K562 (cell line): ENCODE results near the gene AK2. TPM values are rescaled to one million over a fixed set of nuclear protein-coding genes. Genes with fewer than 3 reads are reported as not detected.

Source experiments
- ATAC-seq: fragments of 200-7000 bp; cut with Tn5 transposase; 3 replicates; pipeline ENCODE4 v1.9.1; 2020; ENCODE audit warnings: moderate library complexity
- BruUV-seq: library from RNA; stranded (reverse); fragments of 400-500 nt; replicated peaks from 2 replicates; lab custom pipeline; 2021; lab: Mats Ljungman, UMichigan
- CTCF ChIA-PET: fragments of 300-600 bp; formaldehyde crosslinking; extraction: SDS; loops from one replicate; lab custom pipeline; 2021; ENCODE audit warnings: low intra/inter-chr PET ratio; lab: Yijun Ruan, JAX
- POLR2A ChIA-PET: fragments of 300-600, 350-650 bp; sonication (Branson Sonifier 250); formaldehyde crosslinking; extraction: SDS; loops from one replicate; lab custom pipeline; 2021; ENCODE audit warnings: antibody characterized with exemption, inconsistent platforms; lab: Yijun Ruan, JAX
- DNase-seq, 4 experiments: peaks; one replicate each; pipeline versions ENCODE4 v3.0.0 to v3.0.0-alpha.2; 2011 to 2018; ENCODE audit warnings: low spot score in 3 of 4, mixed read lengths in 3 of 4; ENCODE audit errors: extremely low read depth in 1 of 4
- FAIRE-seq: peaks from 2 replicates; lab custom pipeline; 2011; peaks lifted over from hg19 to GRCh38; lab: Jason Lieb, UNC
- H2AFZ ChIP-seq: 2 replicates; pipeline ENCODE4 v1.6.0; 2011; ENCODE audit warnings: low read depth, low read length, control low read depth, inconsistent platforms
- H3K27ac ChIP-seq: fragments of 200-600 bp; 3 replicates; pipeline ENCODE4 v1.8.0; 2011; ENCODE audit warnings: low read depth, mild to moderate bottlenecking, control low read depth, inconsistent platforms, low read length, moderate library complexity, mixed read lengths; ENCODE audit errors: extremely low read depth
- H3K27me3 ChIP-seq, 2 experiments: fragments of 300-600 bp in 1 of 2; 2 replicates in 1 of 2; 3 replicates in 1 of 2; pipeline versions ENCODE4 v1.6.0 to v1.8.0; 2011; ENCODE audit warnings: inconsistent platforms in 2 of 2, low read length in 2 of 2, mild to moderate bottlenecking in 1 of 2, mixed read lengths in 1 of 2, moderate library complexity in 1 of 2; ENCODE audit not compliant: control insufficient read depth in 2 of 2, insufficient read depth in 2 of 2
- H3K36me3 ChIP-seq: fragments of 300-600 bp; 3 replicates; pipeline ENCODE4 v1.8.0; 2011; ENCODE audit warnings: mild to moderate bottlenecking, low read length, inconsistent platforms; ENCODE audit not compliant: control insufficient read depth, insufficient read depth
- H3K4me1 ChIP-seq, 2 experiments: fragments of 200-600 bp in 1 of 2; replicated peaks in 1 of 2; 2 replicates in 1 of 2; 3 replicates in 1 of 2; pipeline versions ENCODE4 v1.5.1 to v1.8.0; 2011; ENCODE audit warnings: inconsistent platforms in 2 of 2, low read length in 2 of 2, mild to moderate bottlenecking in 1 of 2, mixed read lengths in 1 of 2, moderate library complexity in 1 of 2; ENCODE audit not compliant: control insufficient read depth in 2 of 2, insufficient read depth in 2 of 2
- H3K4me2 ChIP-seq: 2 replicates; pipeline ENCODE4 v1.6.1; 2011; ENCODE audit warnings: low read length, control low read depth, inconsistent platforms, mixed read lengths; ENCODE audit not compliant: insufficient read depth
- H3K4me3 ChIP-seq: fragments of 200-600 bp; sonication (generic), shearing (Covaris generic); 2 replicates; pipeline ENCODE4 v1.5.1; 2016; ENCODE audit warnings: control low read depth, inconsistent platforms
- H3K79me2 ChIP-seq: fragments of 200-600 bp; 3 replicates; pipeline ENCODE4 v1.8.0; 2011; ENCODE audit warnings: low read length, inconsistent platforms; ENCODE audit not compliant: control insufficient read depth, insufficient read depth
- H3K9ac ChIP-seq, 2 experiments: 2 replicates each; pipeline versions ENCODE4 v1.6.0 to v1.6.1; 2011; ENCODE audit warnings: low read depth in 2 of 2, low read length in 2 of 2, control low read depth in 1 of 2, inconsistent platforms in 1 of 2, mild to moderate bottlenecking in 1 of 2, mixed read lengths in 1 of 2; ENCODE audit not compliant: insufficient read depth in 1 of 2
- H3K9me1 ChIP-seq: one replicate; pipeline ENCODE4 v1.6.0; 2011; ENCODE audit warnings: inconsistent platforms, mild to moderate bottlenecking, low read length, moderate library complexity; ENCODE audit not compliant: control insufficient read depth, insufficient read depth
- H3K9me3 ChIP-seq: replicated peaks from 2 replicates; pipeline ENCODE4 v1.5.1; 2011; ENCODE audit warnings: low read depth, low read length, inconsistent platforms; ENCODE audit not compliant: control insufficient read depth, insufficient read depth
- H4K20me1 ChIP-seq: replicated peaks from 2 replicates; pipeline ENCODE4 v1.6.1; 2011; ENCODE audit warnings: low read length, inconsistent platforms, mixed read lengths; ENCODE audit not compliant: control insufficient read depth, insufficient read depth
- CBX8 ChIP-seq: fragments of 200-600 bp; sonication (generic); IDR thresholded peaks from 2 replicates; pipeline ENCODE4 v1.6.1; 2012; ENCODE audit warnings: borderline replicate concordance, mixed run types, low read depth, mild to moderate bottlenecking, moderate library complexity, mixed read lengths, low read length, control low read depth, inconsistent platforms; ENCODE audit not compliant: poor library complexity, severe bottlenecking; ENCODE audit errors: extremely low read depth
- MCM2 ChIP-seq: fragments of 450-650 bp; IDR thresholded peaks from 2 replicates; pipeline ENCODE4 v1.6.1; 2017; ENCODE audit warnings: low read depth, mild to moderate bottlenecking
- ZKSCAN8 ChIP-seq: fragments of 200-800 bp; sonication (Bioruptor generic); IDR thresholded peaks from 2 replicates; pipeline ENCODE4 v1.6.1; 2016; ENCODE audit warnings: missing genetic modification characterization, missing compliant biosample characterization
- ZNF174 ChIP-seq: fragments of 250-450 bp; sonication (Bioruptor Pico); IDR thresholded peaks from 2 replicates; pipeline ENCODE4 v1.4.0; 2020; ENCODE audit warnings: mild to moderate bottlenecking
- ZNF384 ChIP-seq: IDR thresholded peaks from 2 replicates; pipeline ENCODE4 v1.6.1; 2012; ENCODE audit warnings: low read depth, low read length, improper control_type of control experiment
- ZNF445 ChIP-seq: fragments of 250-450 bp; sonication (Bioruptor Pico); IDR thresholded peaks from 2 replicates; pipeline ENCODE4 v1.4.0; 2020; ENCODE audit warnings: low read depth, mild to moderate bottlenecking, moderate library complexity
- ZNF764 ChIP-seq: fragments of 250-450 bp; sonication (Bioruptor Pico); IDR thresholded peaks from 2 replicates; pipeline ENCODE4 v1.4.0; 2020; ENCODE audit warnings: low read depth, mild to moderate bottlenecking, moderate library complexity
- WGBS: fragments of 100-300 bp; shearing (Covaris generic); methylation state at CpG from one replicate; pipeline ENCODE4 v1.1.6; 2016; ENCODE audit warnings: low coverage, mixed read lengths; ENCODE audit not compliant: insufficient coverage; ENCODE audit errors: missing lambda C conversion rate; 5-methylcytosine and 5-hydroxymethylcytosine counted together
- in situ Hi-C: fragments of 300-500 bp; cut with MboI; formaldehyde crosslinking; loops from 4 replicates; pipeline ENCODE4 v1.15.0; 2018; ENCODE audit warnings: inconsistent platforms, mixed read lengths
- intact Hi-C: fragments of 100-400 bp; cut with micrococcal nuclease; formaldehyde crosslinking; loops from 2 replicates; pipeline ENCODE4 v1.14.2; 2022
- polyA plus RNA-seq, 8 experiments: library from polyadenylated mRNA; depleted of rRNA in 4 of 8; stranded (reverse) in 5 of 8; unstranded in 3 of 8; fragments of >200 nt; fragmentation: Nextera tagmentation in 2 of 8; fragmentation: Illumina TruSeq in 1 of 8; extraction: Ambion mirVana in 2 of 8; extraction: Trizol in 1 of 8; gene quantifications; 2 replicates each; pipeline versions ENCODE4 v1.2.1 to v1.2.3, GENCODE V29; 2011 to 2014; ENCODE audit warnings: inconsistent platforms in 1 of 8, missing spikeins in 1 of 8
- total RNA-seq, 7 experiments: library from RNA; depleted of rRNA in 6 of 7; stranded (reverse); fragments of >200 nt in 6 of 7; fragmentation: Illumina TruSeq in 2 of 7; extraction: Trizol in 2 of 7; gene quantifications; 2 replicates each; pipeline versions ENCODE4 v1.2.1 to v1.2.3, GENCODE V29; 2011 to 2021; ENCODE audit warnings: low replicate concordance in 1 of 7
- TF ChIP-seq, protein P1 (sequence below): fragments of 150-350 bp; conservative IDR thresholded peaks from 2 replicates; pipeline ENCODE4 v1.6.1; 2014; ENCODE audit warnings: low read length
- TF ChIP-seq, protein P2 (sequence below): fragments of 200-800 bp; sonication (Bioruptor generic); IDR thresholded peaks from 2 replicates; pipeline ENCODE4 v1.6.1; 2017; ENCODE audit warnings: missing genetic modification characterization, missing compliant biosample characterization
- TF ChIP-seq, protein P3 (sequence below): sonication (generic); formaldehyde crosslinking; IDR thresholded peaks from 2 replicates; pipeline ENCODE4 v1.8.1; 2023; ENCODE audit warnings: mild to moderate bottlenecking, missing genetic modification reagents
- TF ChIP-seq, protein P4 (sequence below): fragments of 250-450 bp; sonication (Bioruptor Pico); IDR thresholded peaks from 2 replicates; pipeline ENCODE4 v1.4.0; 2020; ENCODE audit warnings: mild to moderate bottlenecking, moderate library complexity, borderline replicate concordance

The AK2 gene
- total and polyA plus RNA-seq, 9 of the 15 experiments (the other 6 are each of a cell fraction or from before 2014, with no cell fraction given): 105 to 1,050 (median 509) TPM

DNA sequence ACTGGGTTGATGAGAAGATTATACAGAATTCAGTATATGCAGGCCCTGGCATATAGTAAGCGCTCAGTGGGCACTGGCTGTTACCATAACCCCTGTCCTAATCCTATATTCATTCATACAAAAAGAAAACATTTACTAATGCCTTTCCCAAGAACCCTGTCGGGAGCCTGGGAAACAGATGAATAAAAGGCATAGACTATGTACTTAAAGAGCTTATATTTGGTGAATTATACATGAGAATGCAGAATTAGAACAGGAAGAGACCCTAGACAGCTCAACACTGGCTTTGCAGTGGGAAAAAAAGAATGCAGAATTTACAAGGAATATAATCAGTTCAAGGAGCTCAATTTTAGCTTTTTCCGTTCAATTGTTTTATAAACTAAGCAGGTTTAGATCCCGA is 10.9 kb downstream of the AK2 start (continued):
- TF ChIP-seq, protein P1, sequence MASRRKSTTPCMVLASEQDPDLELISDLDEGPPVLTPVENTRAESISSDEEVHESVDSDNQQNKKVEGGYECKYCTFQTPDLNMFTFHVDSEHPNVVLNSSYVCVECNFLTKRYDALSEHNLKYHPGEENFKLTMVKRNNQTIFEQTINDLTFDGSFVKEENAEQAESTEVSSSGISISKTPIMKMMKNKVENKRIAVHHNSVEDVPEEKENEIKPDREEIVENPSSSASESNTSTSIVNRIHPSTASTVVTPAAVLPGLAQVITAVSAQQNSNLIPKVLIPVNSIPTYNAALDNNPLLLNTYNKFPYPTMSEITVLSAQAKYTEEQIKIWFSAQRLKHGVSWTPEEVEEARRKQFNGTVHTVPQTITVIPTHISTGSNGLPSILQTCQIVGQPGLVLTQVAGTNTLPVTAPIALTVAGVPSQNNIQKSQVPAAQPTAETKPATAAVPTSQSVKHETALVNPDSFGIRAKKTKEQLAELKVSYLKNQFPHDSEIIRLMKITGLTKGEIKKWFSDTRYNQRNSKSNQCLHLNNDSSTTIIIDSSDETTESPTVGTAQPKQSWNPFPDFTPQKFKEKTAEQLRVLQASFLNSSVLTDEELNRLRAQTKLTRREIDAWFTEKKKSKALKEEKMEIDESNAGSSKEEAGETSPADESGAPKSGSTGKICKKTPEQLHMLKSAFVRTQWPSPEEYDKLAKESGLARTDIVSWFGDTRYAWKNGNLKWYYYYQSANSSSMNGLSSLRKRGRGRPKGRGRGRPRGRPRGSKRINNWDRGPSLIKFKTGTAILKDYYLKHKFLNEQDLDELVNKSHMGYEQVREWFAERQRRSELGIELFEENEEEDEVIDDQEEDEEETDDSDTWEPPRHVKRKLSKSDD: no peak
- TF ChIP-seq ZNF384: no peak
- no peak for TF ChIP-seq CBX8
- TF ChIP-seq ZNF764 (CRISPR knock-in tag): no peak
- no peak for TF ChIP-seq ZKSCAN8

DNA sequence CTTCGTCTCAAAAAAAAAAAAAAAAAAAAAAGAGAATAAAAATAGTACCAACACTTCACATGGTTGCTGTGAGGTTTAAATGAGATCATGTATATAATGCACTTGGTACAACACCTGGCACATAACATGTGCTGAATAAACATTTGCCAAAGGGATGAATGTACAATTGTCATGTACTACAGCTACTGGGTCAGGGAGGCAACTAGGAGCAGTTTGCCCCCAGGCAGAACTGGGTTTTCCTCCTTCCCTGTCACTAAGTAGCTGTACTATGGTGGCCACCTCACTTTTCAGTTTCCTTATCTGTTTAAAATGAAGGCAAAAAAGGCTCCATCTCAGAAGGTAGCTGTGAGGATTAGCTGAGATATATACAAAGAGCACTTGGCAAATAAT is 11.5 kb downstream of the AK2 start:
- ATAC-seq (no peak), DNase-seq (no peak), FAIRE-seq (no peak)
- H3K4me3 ChIP-seq: no peak overlapping the region
- peaks cover 81% of the 10 kb centered on the region for H3K79me2 ChIP-seq
- H3K4me1 ChIP-seq: peaks cover 11 to 19% of the 10 kb centered on the region in 2 experiments
- in situ Hi-C loops: no loop called here
- H4K20me1 ChIP-seq: peaks cover 45% of the 10 kb centered on the region
- H3K36me3 ChIP-seq: peaks cover 91% of the 10 kb centered on the region
- H3K9me3 ChIP-seq: no peaks in the 10 kb centered on the region
- H3K27ac ChIP-seq: no peak overlapping the region
- H2AFZ ChIP-seq: no peak overlapping the region
- ChIA-PET POLR2A (interaction anchor here (0.6 to 4.1 kb wide), 8 partner anchors 10 to 431 kb away, joined by 3 to 28 read pairs (median 3); no protein-coding TSS in a partner anchor), CTCF (no interaction called here)
- H3K27me3 ChIP-seq: no peaks in the 10 kb centered on the region
- WGBS: 75% methylated on average over 1 of the region's 1 CpG
- H3K9ac ChIP-seq: no peak overlapping the region
- H3K4me2 ChIP-seq: no peak overlapping the region
- intact Hi-C loops: no loop called here
- BruUV-seq: no TSS peak
- H3K9me1 ChIP-seq: no peaks in the 10 kb centered on the region
- TF ChIP-seq, protein P2, sequence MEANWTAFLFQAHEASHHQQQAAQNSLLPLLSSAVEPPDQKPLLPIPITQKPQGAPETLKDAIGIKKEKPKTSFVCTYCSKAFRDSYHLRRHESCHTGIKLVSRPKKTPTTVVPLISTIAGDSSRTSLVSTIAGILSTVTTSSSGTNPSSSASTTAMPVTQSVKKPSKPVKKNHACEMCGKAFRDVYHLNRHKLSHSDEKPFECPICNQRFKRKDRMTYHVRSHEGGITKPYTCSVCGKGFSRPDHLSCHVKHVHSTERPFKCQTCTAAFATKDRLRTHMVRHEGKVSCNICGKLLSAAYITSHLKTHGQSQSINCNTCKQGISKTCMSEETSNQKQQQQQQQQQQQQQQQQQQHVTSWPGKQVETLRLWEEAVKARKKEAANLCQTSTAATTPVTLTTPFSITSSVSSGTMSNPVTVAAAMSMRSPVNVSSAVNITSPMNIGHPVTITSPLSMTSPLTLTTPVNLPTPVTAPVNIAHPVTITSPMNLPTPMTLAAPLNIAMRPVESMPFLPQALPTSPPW (CRISPR knock-in tag): no peak
- no peak for TF ChIP-seq ZNF174 (CRISPR knock-in tag)
- TF ChIP-seq, protein P3, sequence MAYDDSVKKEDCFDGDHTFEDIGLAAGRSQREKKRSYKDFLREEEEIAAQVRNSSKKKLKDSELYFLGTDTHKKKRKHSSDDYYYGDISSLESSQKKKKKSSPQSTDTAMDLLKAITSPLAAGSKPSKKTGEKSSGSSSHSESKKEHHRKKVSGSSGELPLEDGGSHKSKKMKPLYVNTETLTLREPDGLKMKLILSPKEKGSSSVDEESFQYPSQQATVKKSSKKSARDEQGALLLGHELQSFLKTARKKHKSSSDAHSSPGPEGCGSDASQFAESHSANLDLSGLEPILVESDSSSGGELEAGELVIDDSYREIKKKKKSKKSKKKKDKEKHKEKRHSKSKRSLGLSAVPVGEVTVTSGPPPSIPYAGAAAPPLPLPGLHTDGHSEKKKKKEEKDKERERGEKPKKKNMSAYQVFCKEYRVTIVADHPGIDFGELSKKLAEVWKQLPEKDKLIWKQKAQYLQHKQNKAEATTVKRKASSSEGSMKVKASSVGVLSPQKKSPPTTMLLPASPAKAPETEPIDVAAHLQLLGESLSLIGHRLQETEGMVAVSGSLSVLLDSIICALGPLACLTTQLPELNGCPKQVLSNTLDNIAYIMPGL (CRISPR knock-in tag): no peak
- TF ChIP-seq CBX8: no peak
- no peak for TF ChIP-seq ZNF445
- TF ChIP-seq, protein P4, sequence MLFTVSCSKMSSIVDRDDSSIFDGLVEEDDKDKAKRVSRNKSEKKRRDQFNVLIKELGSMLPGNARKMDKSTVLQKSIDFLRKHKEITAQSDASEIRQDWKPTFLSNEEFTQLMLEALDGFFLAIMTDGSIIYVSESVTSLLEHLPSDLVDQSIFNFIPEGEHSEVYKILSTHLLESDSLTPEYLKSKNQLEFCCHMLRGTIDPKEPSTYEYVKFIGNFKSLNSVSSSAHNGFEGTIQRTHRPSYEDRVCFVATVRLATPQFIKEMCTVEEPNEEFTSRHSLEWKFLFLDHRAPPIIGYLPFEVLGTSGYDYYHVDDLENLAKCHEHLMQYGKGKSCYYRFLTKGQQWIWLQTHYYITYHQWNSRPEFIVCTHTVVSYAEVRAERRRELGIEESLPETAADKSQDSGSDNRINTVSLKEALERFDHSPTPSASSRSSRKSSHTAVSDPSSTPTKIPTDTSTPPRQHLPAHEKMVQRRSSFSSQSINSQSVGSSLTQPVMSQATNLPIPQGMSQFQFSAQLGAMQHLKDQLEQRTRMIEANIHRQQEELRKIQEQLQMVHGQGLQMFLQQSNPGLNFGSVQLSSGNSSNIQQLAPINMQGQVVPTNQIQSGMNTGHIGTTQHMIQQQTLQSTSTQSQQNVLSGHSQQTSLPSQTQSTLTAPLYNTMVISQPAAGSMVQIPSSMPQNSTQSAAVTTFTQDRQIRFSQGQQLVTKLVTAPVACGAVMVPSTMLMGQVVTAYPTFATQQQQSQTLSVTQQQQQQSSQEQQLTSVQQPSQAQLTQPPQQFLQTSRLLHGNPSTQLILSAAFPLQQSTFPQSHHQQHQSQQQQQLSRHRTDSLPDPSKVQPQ: no peak
- no peak for TF ChIP-seq MCM2
